Parathyroid adenoma (tissue), 2 donors: ENCODE data around the gene LIMS2.

Experiments
- H2AFZ ChIP-seq: fragments of 300-600 bp; sonication (generic); one replicate; pipeline ENCODE4 v1.7.0; 2017; ENCODE audit warnings: antibody characterized with exemption, mild to moderate bottlenecking
- H3K27ac ChIP-seq: fragments of 300-600 bp; sonication (generic); one replicate; pipeline ENCODE4 v1.7.0; 2017
- H3K27me3 ChIP-seq: fragments of 300-600 bp; sonication (generic); one replicate; pipeline ENCODE4 v1.7.0; 2017; ENCODE audit warnings: low read length; ENCODE audit not compliant: control insufficient read depth, insufficient read depth
- H3K36me3 ChIP-seq: fragments of 300-600 bp; sonication (generic); one replicate; pipeline ENCODE4 v1.7.0; 2017; ENCODE audit warnings: low read length; ENCODE audit not compliant: control insufficient read depth, insufficient read depth
- H3K4me1 ChIP-seq: fragments of 300-600 bp; sonication (generic); one replicate; pipeline ENCODE4 v1.7.0; 2017; ENCODE audit warnings: control low read depth
- H3K4me2 ChIP-seq: fragments of 300-600 bp; sonication (generic); one replicate; pipeline ENCODE4 v1.7.0; 2017; ENCODE audit warnings: low read length
- H3K4me3 ChIP-seq: fragments of 300-600 bp; sonication (generic); one replicate; pipeline ENCODE4 v1.7.0; 2017; ENCODE audit warnings: low read depth, low read length
- H3K79me2 ChIP-seq: fragments of 300-600 bp; sonication (generic); one replicate; pipeline ENCODE4 v1.7.0; 2017; ENCODE audit warnings: control low read depth
- H3K9ac ChIP-seq: fragments of 300-600 bp; sonication (generic); one replicate; pipeline ENCODE4 v1.7.0; 2017; ENCODE audit warnings: mild to moderate bottlenecking
- H3K9me3 ChIP-seq: fragments of 300-600 bp; sonication (generic); one replicate; pipeline ENCODE4 v1.7.0; 2017; ENCODE audit warnings: low read length; ENCODE audit not compliant: control insufficient read depth
- TF ChIP-seq, protein P1 (sequence below): fragments of 300-600 bp; sonication (generic); IDR thresholded peaks from one replicate; pipeline ENCODE4 v1.7.0; 2017; ENCODE audit warnings: antibody characterized with exemption, mild to moderate bottlenecking
- donor health status: primary hyperparathyroidism.

Gene LIMS2

DNA sequence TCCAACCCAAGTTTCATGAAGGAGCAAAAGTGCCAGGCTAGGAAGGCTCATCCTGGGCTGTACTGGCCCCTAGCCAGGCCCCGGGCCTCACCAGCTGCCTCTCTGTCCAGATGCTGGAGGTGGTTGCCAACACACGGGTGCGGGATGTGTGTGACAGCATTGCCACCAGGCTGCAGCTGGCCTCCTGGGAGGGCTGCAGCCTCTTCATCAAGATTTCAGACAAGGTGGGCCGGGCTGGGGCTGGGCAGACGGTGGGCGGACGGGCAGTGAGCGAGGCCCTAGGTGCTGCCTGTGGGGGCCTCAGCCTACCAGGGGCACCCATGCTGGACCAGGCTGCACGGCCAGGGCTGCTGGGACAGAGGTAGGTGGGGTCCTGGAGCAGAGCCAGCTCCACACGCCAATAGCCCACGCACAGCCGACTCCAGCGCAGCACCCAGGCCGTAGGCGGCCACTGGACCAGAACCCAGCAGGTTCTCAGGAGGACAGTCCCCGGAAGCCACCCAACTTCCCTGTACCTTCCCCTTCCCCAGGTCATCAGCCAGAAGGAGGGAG is 41.2 kb downstream of the LIMS2 start:
- no peak overlapping the region for H3K4me2 ChIP-seq
- H3K4me3 ChIP-seq = no peak overlapping the region
- H3K27ac ChIP-seq = no peak overlapping the region
- no peaks in the 10 kb centered on the region for H3K79me2 ChIP-seq
- no peak overlapping the region for H2AFZ ChIP-seq
- no peaks in the 10 kb centered on the region for H3K27me3 ChIP-seq
- H3K9me3 ChIP-seq = no peaks in the 10 kb centered on the region
- H3K36me3 ChIP-seq = no peaks in the 10 kb centered on the region
- TF ChIP-seq, protein P1, sequence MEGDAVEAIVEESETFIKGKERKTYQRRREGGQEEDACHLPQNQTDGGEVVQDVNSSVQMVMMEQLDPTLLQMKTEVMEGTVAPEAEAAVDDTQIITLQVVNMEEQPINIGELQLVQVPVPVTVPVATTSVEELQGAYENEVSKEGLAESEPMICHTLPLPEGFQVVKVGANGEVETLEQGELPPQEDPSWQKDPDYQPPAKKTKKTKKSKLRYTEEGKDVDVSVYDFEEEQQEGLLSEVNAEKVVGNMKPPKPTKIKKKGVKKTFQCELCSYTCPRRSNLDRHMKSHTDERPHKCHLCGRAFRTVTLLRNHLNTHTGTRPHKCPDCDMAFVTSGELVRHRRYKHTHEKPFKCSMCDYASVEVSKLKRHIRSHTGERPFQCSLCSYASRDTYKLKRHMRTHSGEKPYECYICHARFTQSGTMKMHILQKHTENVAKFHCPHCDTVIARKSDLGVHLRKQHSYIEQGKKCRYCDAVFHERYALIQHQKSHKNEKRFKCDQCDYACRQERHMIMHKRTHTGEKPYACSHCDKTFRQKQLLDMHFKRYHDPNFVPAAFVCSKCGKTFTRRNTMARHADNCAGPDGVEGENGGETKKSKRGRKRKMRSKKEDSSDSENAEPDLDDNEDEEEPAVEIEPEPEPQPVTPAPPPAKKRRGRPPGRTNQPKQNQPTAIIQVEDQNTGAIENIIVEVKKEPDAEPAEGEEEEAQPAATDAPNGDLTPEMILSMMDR = no peak
- no peaks in the 10 kb centered on the region for H3K4me1 ChIP-seq
- no peak overlapping the region for H3K9ac ChIP-seq

DNA sequence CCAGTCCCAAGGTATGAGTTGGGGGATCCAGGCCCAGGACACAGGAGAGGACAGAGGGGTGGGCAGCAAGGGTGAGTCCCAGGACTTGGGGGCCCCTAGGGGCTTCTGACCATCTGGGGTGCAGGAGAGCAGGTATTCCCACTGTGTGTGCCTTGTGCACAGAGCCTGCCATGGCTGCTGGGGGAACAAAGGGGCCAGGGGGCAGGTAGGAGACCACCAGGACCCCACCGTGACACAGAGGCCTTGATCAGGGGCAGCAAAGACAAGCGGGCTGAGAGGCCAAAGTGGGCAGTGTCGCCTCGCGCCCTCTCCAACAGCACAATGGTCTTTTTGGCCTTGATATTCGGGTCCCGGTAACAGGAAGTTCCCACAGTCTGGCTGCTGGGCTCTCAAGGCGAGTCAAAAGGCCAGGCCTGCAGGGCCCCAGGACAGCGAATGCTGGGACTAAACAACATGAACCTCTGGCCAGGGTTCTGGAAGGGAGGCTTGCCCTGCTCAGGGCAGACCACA is 41.7 kb downstream of the LIMS2 start:
- H3K27ac ChIP-seq = no peak overlapping the region
- no peaks in the 10 kb centered on the region for H3K36me3 ChIP-seq
- TF ChIP-seq, protein P1 = no peak
- H3K9me3 ChIP-seq = no peaks in the 10 kb centered on the region
- no peaks in the 10 kb centered on the region for H3K79me2 ChIP-seq
- H3K9ac ChIP-seq = no peak overlapping the region
- no peak overlapping the region for H3K4me2 ChIP-seq
- no peak overlapping the region for H2AFZ ChIP-seq
- no peak overlapping the region for H3K4me3 ChIP-seq
- no peaks in the 10 kb centered on the region for H3K4me1 ChIP-seq
- H3K27me3 ChIP-seq = no peaks in the 10 kb centered on the region

DNA sequence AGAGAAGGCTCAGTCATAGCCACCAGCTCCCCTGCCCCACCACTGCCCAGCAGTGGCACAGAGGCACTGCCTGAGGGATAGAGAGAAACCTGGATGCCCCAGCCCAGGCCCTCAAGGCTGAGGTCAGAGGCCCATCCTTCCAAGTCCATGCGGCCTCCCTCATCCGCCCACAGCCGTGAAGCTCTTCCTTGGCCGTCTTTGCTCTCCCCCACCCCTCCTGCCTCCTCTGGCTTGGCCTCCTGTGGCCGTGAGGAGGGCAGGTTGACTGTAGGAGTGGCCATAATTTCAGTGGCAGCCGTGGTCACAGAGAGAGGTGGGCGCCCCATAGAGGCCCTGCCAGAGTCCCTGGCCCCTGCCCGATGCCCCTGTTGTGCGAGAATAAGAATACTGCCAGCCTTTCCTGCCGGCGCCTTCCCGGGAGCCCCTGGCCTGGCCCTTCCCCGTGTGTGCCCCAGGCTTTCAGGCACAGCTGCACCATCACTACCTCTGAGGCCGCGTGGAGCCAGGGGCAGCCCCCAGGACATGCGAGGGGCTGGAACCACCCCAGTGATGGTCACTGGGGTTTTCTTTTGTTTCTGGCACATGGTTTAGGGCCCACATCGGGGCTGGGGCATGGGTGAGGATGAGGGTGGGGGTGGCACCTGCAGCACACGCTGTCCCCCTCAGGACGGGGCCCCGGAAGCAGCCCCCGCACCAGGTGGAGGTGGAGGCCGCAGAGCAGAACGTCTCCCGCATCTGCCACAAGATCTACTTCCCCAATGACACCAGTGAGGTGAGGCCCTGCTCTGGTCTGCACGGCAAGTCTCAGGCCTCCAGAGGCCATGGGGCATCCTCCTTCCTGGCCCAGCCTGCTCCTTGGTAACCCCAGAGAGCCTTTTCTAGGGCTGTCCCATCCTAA is 42.5 kb downstream of the LIMS2 start:
- Histone ChIP-seq H3K9ac (no peak overlapping the region), H3K36me3 (no peaks in the 10 kb centered on the region), H3K4me1 (no peaks in the 10 kb centered on the region), H3K27ac (no peak overlapping the region), H3K9me3 (no peaks in the 10 kb centered on the region), H3K4me3 (no peak overlapping the region), H3K27me3 (no peaks in the 10 kb centered on the region), H2AFZ (no peak overlapping the region), H3K4me2 (no peak overlapping the region), H3K79me2 (no peaks in the 10 kb centered on the region)
- TF ChIP-seq, protein P1 = no peak

DNA sequence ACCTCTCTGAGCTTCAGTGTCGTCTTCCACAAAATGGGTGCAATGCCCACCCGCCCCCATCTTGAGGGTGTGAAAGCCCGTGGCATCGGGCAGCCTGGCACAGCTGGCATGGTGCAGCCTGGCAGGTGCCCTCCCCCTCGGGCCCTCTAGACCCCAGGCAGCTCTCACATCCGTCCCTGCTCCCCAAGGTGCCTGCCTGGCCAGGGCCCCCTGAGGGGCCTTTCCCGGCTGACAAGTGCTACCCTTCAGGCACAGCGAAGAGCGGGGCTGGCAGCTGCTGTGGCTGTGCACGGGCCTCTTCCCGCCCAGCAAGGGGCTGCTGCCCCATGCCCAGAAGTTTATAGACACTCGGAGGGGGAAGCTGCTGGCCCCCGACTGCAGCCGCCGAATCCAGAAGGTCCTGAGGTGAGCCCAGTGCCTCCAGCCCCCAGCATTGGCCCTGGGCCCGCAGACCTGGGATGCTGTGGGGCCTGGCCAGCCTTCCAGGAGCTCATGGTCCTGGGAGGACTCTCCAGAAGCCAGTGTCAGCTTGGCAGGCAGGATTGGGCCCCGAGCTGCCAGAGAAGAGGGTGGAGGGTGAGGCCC is 43.2 kb downstream of the LIMS2 start:
- Histone ChIP-seq H3K27me3 (no peaks in the 10 kb centered on the region), H3K4me2 (no peak overlapping the region), H3K9ac (no peak overlapping the region), H3K4me1 (no peaks in the 10 kb centered on the region), H3K9me3 (no peaks in the 10 kb centered on the region), H3K79me2 (no peaks in the 10 kb centered on the region), H3K4me3 (no peak overlapping the region), H2AFZ (no peak overlapping the region), H3K36me3 (no peaks in the 10 kb centered on the region), H3K27ac (no peak overlapping the region)
- TF ChIP-seq, protein P1 = no peak
